ENCODE measurements around the gene RAE1. TPM values are rescaled to one million over a fixed set of nuclear protein-coding genes. Genes with fewer than 3 reads are reported as not detected.

The RAE1 gene
- total and polyA plus RNA-seq, 3 donors from 2014 or later, result 111 to 292 (median 157) TPM

DNA sequence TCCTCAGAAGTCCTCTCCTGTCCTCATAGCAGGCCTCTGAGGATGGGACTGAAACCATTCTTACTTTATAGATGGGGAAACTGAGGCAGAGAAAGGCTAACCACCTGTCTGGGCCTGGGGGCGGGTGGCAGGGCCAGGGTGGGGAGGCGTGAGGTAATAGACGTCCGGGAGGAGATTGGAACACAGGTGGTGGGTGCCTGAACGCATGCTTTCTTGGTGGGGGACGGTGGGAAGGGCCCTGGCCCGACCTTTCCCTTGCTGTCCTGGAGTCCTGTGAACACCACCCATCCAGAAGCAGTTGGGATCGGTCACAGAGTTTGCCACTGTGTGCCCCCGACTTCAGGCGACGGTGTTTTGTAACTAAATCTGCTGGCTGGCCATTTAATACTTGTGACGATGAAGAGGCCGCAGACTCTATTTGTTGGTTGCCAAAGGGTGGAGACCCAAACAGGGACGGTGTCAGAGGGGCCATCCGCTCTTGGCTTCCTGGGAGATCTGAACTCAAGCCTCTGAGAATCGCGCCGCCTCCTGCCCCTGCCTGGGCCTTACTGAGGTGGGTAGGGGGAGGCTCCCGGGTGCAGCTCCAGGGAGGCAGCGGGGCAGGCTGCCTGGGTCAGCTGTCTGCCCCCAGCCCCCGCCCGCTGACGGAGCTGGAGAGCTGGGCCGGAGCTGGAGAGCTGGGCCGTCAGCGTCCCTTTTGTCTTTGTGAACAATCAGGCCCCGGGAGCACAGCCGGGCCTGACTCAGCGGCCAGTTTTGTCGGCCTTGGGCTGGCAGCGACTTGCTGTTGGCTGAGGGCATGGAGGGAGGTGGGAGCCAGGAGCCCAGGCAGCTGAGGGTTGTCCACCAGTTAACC lies 44.3 kb downstream of the RAE1 start:
- intact Hi-C loops (cut with DNase I; ENCODE audit: low total_unique reads), result loop anchor here (10.0 kb wide), 1 partner anchor 49 kb away; no protein-coding TSS in a partner anchor
- TF ChIP-seq, protein P1, sequence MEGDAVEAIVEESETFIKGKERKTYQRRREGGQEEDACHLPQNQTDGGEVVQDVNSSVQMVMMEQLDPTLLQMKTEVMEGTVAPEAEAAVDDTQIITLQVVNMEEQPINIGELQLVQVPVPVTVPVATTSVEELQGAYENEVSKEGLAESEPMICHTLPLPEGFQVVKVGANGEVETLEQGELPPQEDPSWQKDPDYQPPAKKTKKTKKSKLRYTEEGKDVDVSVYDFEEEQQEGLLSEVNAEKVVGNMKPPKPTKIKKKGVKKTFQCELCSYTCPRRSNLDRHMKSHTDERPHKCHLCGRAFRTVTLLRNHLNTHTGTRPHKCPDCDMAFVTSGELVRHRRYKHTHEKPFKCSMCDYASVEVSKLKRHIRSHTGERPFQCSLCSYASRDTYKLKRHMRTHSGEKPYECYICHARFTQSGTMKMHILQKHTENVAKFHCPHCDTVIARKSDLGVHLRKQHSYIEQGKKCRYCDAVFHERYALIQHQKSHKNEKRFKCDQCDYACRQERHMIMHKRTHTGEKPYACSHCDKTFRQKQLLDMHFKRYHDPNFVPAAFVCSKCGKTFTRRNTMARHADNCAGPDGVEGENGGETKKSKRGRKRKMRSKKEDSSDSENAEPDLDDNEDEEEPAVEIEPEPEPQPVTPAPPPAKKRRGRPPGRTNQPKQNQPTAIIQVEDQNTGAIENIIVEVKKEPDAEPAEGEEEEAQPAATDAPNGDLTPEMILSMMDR (IDR thresholded peaks at IDR 0.05), result no peak
- no peak for TF ChIP-seq POLR2A (IDR thresholded peaks at IDR 0.05)
- peak overlapping the region; percentile 55 to 85 for H3K27ac ChIP-seq
- H3K27me3 ChIP-seq, result no peaks in the 10 kb centered on the region
- no peaks in the 10 kb centered on the region for H3K9me3 ChIP-seq
- no peaks in the 10 kb centered on the region for H3K36me3 ChIP-seq (ENCODE audit: low read depth, missing control alignments)
- DNase-seq, result peak; percentile 85
- no peak overlapping the region for H3K4me3 ChIP-seq
- WGBS, 2 donors, result 45 to 47% methylated on average over 19 to 31 of the region's 31 CpGs
- H3K4me1 ChIP-seq, result peaks cover 76% of the 10 kb centered on the region

DNA sequence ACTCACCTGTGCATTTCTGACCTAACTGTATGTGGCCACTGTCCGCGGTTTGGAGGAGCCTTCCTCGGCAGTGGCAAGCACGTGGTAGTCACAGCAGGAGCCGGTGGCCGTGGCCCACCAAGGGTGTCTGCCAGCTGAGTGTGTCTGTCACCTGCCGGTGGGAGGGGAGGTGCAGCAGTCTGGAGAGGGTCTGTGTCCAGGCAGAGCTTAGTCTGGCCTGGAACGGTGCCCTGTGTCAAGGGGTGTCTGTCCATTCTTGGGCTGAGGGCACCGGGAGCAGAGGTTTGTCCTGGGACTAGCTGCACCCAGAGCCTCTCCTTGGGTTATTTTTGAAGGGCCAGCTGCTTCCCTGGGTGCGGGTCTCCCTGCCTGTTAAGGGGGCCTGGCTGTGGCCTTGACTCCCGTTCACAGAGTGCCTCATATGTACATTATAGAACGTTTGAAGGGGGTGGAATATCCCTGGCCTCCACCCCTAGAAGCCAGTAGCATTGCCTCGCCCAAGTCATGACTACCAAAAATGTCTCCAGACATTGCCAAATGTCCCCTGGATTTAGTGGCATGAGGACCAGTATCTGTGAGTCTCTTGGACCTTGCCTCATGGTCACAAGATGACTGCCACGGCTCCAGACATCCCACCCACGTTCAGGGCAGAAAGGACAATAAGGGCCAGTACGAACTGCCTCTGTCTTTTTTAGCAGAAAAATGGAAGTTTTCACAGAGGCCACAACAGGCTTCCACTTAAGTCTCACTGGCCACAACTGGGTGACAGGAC lies 45.3 kb downstream of the RAE1 start:
- TF ChIP-seq, protein P1 (IDR thresholded peaks at IDR 0.05), result no peak
- no peak for TF ChIP-seq POLR2A (IDR thresholded peaks at IDR 0.05)
- WGBS, 2 donors, result 84 to 89% methylated on average over 8 to 15 of the region's 16 CpGs
- no peaks in the 10 kb centered on the region for H3K9me3 ChIP-seq
- intact Hi-C loops (cut with DNase I; ENCODE audit: low total_unique reads), result loop anchor here (10.0 kb wide), 1 partner anchor 48 kb away; no protein-coding TSS in a partner anchor
- H3K27ac ChIP-seq, result peak overlapping the region; percentile 51 to 85
- no peak overlapping the region for H3K4me3 ChIP-seq
- DNase-seq, result no peak
- H3K27me3 ChIP-seq, result no peaks in the 10 kb centered on the region
- H3K36me3 ChIP-seq (ENCODE audit: low read depth, missing control alignments), result no peaks in the 10 kb centered on the region
- peaks cover 80% of the 10 kb centered on the region for H3K4me1 ChIP-seq

DNA sequence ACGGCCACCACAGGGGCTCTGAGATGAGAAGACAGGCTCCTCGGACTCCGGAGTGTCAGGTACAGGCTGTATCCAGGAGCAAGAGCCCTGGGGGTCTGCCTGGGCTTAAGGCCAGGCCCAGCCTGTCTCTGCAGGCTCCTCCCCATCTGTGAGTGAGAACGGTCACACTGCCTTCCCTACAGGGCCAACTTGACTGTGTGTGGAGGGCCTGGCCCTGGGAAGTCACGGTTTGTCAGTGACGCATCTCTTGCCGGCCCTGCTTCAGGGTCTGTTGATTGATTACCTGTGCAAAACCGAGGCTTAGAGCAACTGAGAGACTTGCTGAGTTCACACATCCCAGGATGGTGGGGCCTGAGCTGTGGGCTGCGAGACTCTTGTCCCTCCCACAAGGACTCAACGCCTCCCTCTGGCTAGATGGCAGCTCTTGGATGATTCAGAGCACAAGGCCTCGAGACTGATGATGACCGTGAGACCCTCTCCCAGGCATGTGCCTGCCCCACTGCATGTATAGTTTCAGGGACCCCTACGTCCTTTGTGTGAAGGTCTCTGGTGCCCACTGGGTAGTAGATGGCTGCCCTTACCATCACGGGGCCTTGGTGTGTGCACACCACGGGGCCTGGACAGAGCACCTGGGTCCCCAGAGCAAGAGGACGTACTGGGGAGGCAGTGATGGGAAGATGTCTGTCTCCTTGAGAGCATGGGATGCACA lies 46.1 kb downstream of the RAE1 start:
- Histone ChIP-seq H3K36me3 (ENCODE audit: low read depth, missing control alignments) (no peaks in the 10 kb centered on the region), H3K4me3 (no peak overlapping the region), H3K4me1 (peaks cover 81% of the 10 kb centered on the region), H3K27me3 (no peaks in the 10 kb centered on the region), H3K9me3 (no peaks in the 10 kb centered on the region), H3K27ac (peak overlapping the region; percentile 51 to 85)
- WGBS, 2 donors, result 66 to 85% methylated on average over 10 to 16 of the region's 16 CpGs
- intact Hi-C loops (cut with DNase I; ENCODE audit: low total_unique reads), result loop anchor here (10.0 kb wide), 1 partner anchor 48 kb away; no protein-coding TSS in a partner anchor
- no peak for DNase-seq
- TF ChIP-seq, protein P1 (IDR thresholded peaks at IDR 0.05), result no peak
- no peak for TF ChIP-seq POLR2A (IDR thresholded peaks at IDR 0.05)

DNA sequence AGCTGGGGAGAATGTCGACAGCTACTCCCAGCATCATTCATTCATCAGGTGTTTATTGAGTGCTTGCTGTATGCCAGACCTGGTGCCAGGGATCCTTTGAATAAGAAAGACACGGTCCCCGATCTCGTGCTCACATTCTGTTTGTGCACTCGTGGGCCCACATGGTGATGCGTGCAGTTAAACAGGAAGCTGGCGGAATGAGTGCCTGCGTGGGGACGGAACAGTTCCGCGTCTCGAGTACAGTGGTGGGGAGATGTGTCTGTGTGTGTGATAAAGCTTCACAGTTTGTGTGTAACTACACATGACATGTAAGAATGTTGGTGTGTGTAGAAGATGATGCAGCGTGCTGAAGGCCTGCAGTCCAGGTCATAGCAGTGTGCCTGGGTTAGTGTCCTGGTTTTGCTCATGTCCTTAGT lies 46.6 kb downstream of the RAE1 start:
- intact Hi-C loops (cut with DNase I; ENCODE audit: low total_unique reads), result loop anchor here (10.0 kb wide), 1 partner anchor 47 kb away; no protein-coding TSS in a partner anchor
- Histone ChIP-seq H3K4me1 (peaks cover 76% of the 10 kb centered on the region), H3K9me3 (no peaks in the 10 kb centered on the region), H3K27me3 (no peaks in the 10 kb centered on the region), H3K27ac (peak overlapping the region; percentile 12 to 51), H3K4me3 (no peak overlapping the region), H3K36me3 (ENCODE audit: low read depth, missing control alignments) (no peaks in the 10 kb centered on the region)
- DNase-seq, result no peak
- TF ChIP-seq, protein P1 (IDR thresholded peaks at IDR 0.05), result no peak
- TF ChIP-seq POLR2A (IDR thresholded peaks at IDR 0.05), result no peak
- WGBS, 2 donors, result 45 to 57% methylated on average over 13 of the region's 13 CpGs

Data from testis (tissue), 3 donors.